HK-2 (cell line): Measurements from ENCODE around the gene KNSTRN.

Experiments
- DNase-seq: peaks from one replicate; pipeline ENCODE4 v3.0.0-alpha.2; 2018; ENCODE audit not compliant: unreplicated experiment

Gene KNSTRN

GRCh38 chr15:40382580-40383456 is at the start of gene KNSTRN:
Gene KNSTRN, plus strand, starts transcription at chr15:40382721. Its CDS starts 115 bp downstream, at chr15:40382836.
- DNase-seq, result peak; percentile 83

- no peak for DNase-seq
Measured at GRCh38 chr15:40333922-40334492, 48.5 kb upstream of the KNSTRN start.

GRCh38 chr15:40334541-40334940 is 48.0 kb upstream of the KNSTRN start:
- no peak for DNase-seq

- no peak for DNase-seq
Measured at GRCh38 chr15:40334941-40335795, 47.4 kb upstream of the KNSTRN start.

GRCh38 chr15:40335938-40336743 is 46.4 kb upstream of the KNSTRN start:
- DNase-seq, result no peak

GRCh38 chr15:40336744-40337122 is 45.8 kb upstream of the KNSTRN start:
- no peak for DNase-seq

- no peak for DNase-seq
Measured at GRCh38 chr15:40337597-40337996, 44.9 kb upstream of the KNSTRN start.

GRCh38 chr15:40338041-40338657 is 44.4 kb upstream of the KNSTRN start:
- DNase-seq, result peak; percentile 57

- DNase-seq, result peak; percentile 82
Measured at GRCh38 chr15:40338921-40339620, 43.5 kb upstream of the KNSTRN start.

GRCh38 chr15:40339621-40339945 is 42.9 kb upstream of the KNSTRN start:
- no peak for DNase-seq

- peak; percentile 51 for DNase-seq
Measured at GRCh38 chr15:40340038-40340739, 42.3 kb upstream of the KNSTRN start.

- peak; percentile 77 for DNase-seq
Measured at GRCh38 chr15:40340740-40341400, 41.7 kb upstream of the KNSTRN start, which contains the start of gene CCDC9B. Gene CCDC9B, minus strand, starts transcription at chr15:40340939. Its CDS starts 120 bp downstream, at chr15:40340819.

- no peak for DNase-seq
Measured at GRCh38 chr15:40342416-40343320, 39.9 kb upstream of the KNSTRN start.

GRCh38 chr15:40343512-40343911 is 39.0 kb upstream of the KNSTRN start:
- DNase-seq, result peak; percentile 74

- DNase-seq, result no peak
Measured at GRCh38 chr15:40344217-40344616, 38.3 kb upstream of the KNSTRN start.

- peak; percentile 53 for DNase-seq
Measured at GRCh38 chr15:40344631-40345120, 37.8 kb upstream of the KNSTRN start.

- no peak for DNase-seq
Measured at GRCh38 chr15:40345225-40345866, 37.2 kb upstream of the KNSTRN start.
